H1 (cell line): ENCODE data around the gene CP. TPM values are rescaled to one million over a fixed set of nuclear protein-coding genes. Genes with fewer than 3 reads are reported as not detected.

Experiments used
- FOSL1 ChIP-seq: IDR thresholded peaks from 2 replicates; pipeline ENCODE4 v1.6.1; 2011; ENCODE audit warnings: mild to moderate bottlenecking, low read depth, low read length, moderate library complexity; ENCODE audit not compliant: insufficient read depth
- SP1 ChIP-seq: IDR thresholded peaks from 2 replicates; pipeline ENCODE4 v1.6.1; 2011; ENCODE audit warnings: low read depth, low read length
- polyA plus RNA-seq, 7 experiments: library from polyadenylated mRNA; depleted of rRNA in 3 of 7; stranded (reverse) in 5 of 7; unstranded in 2 of 7; fragments of >200 nt in 5 of 7; fragments of 200-250 nt in 2 of 7; gene quantifications; 1 replicate in 5 of 7; 2 replicates in 1 of 7; 4 replicates in 1 of 7; pipeline versions ENCODE4 v1.2.1 to v1.2.3, GENCODE V29; 2011 to 2013; ENCODE audit warnings: missing spikeins in 2 of 7, mixed read lengths in 2 of 7
- total RNA-seq: library from RNA; stranded (reverse); fragmentation: NEBNext Ultra II Directional; extraction: Animal tissue kit (Norgen Biotek cat#: 25700); gene quantifications from 2 replicates; pipeline ENCODE4 v1.2.1, GENCODE V29; 2021

Gene CP
- total and polyA plus RNA-seq, 2 of the 8 experiments (the other 6 are each of a cell fraction or from before 2014, with no cell fraction given) = 0.32 to 2.6 TPM

DNA sequence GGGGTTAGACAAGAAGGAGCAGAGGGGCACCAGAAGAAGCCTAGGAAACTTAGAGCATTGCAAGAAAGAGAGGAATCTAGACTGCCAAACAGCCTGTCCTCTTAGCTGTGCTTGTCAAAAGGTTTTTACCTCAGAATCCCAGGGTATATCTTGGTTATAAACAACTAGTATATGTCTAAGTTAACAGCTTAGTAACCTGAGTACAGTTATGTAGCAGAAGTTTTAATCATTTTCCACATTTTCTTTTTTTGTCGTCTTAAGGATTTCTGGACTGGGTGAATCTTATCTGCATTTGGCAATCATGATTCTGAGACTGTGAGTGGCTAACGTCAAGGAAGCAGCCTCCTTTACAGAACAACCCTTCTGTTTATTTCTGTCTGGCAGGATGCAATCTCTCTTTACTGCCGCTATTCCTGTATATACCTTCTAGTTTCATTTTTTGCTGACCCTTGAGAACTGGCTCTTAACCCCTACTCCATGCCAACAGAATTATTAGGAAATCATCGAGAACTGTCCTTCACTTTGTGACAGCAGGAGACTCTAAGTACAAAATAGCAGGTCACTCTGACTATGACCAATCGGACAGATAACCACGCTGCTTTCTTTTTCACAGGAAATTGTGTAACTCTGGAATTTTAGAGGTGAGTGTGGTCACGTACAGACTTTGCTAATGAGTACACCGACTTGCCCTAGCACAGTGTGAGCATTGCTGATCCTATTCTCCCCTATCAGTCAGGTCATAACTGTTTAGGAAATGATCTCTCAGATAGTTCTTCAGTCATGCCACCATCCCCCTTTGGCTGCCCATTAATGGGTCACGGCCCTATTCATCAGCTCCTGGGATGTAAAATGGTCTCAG is 3.3 kb upstream of the CP start (continued):
- TF ChIP-seq FOSL1 (no peak), SP1 (no peak)
